NCI-H446 treated with DMSO at 0.1 percent for 48 hours (cell line): ENCODE results near the gene STAT1.

Experiments
- DNase-seq: peaks from one replicate; lab custom pipeline; 2025; lab: John Stamatoyannopoulos, UW

Gene STAT1

DNA sequence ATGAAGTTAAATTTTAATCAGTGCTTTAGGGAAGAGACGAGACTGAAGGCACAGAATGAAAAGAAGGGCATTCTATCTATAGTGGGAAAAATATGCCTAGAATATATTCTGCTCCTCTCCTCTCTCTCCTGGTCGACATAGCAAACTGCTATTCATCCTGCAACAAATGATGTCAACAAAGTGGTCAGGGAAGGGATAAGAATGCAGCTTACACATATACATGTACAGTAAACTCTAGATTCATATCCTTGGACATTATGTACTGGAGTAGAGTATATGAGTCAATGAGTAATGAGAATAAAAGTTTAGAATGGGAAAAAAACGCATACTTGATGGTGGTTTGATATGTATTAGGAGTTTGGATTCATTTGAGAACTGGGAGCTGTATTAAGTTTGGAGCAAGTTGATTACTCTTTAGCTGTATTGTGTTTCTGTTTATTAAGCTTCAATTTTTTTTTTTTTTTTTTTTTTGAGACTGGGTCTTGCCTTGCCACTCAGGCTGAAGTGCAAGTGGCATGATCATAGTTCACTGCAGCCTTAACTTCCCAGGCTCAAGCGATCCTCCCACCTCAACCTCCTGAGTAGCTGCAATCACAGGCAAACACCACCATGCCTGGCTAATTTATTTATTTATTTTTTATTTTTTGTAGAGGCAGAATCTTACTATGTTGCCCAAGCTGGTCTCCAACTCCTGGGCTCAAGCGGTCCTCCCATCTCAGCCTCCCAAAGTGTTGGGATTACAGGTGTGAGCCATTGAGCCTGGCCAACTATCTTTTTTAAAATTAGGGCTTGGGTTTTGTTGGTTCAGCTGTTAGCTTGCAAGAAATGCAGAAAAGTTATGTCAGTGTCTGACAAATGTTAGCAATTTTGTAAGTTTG, 53.8 kb downstream of the STAT1 start:
- DNase-seq: no peak

DNA sequence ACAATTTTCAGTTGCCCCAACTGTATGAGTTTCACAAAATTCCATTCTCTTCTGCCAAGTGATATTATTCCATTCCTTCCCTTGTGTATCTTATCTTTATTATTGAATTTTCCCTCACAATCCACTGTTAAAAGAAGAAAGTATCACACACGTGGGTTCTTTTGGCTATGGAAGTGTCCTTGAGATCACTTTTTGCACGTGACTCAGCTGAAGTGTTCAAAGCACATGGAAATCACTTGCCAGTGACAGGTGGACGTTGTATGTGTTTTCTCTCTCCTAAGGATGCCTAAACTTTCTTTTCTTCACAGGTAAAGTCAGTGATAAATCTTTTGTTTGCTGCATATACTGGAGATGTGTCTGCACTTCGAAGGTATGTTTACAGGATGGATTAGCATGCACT, 60.7 kb downstream of the STAT1 start:
- DNase-seq: no peak

DNA sequence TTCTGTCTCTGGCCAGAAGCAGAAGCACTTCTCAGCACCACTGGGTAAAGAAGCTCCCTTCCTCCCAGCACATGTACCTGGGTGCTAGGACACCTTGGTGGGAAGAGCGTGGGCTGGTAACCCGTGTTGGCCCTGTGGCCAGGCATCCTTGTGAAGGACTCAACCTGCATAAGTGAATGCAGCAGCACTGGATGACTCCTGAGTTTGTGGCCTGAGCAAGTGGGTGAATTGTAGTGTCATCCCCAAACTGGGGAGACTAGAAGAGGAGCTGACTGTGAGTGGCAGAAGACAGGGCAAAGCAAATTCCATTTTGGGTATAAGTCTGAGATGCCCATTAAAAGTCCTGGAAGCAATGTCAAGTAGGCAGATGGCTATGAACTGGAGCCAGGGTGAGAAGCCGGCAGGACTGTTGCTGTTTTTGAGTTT, 63.4 kb downstream of the STAT1 start:
- peak; percentile 47 for DNase-seq

DNA sequence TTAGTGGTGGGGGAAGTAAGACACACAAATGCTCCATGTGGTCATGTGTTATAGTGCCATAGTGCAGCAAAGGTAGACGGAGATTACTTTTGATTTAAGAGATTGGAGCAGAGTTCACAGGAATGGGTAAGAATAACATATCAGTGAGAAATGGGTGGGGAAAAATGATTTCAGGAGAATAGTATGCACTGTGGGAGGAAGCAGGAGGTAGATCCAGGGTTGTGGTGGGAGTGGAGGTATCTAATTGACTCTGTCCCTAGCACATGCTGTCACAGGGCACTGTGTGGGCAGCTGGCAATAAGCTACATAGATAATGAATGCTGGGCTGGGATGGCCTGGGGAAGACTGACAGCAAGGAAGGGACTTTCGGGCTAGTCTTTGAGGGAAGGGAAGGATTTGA, 65.3 kb downstream of the STAT1 start:
- no peak for DNase-seq

DNA sequence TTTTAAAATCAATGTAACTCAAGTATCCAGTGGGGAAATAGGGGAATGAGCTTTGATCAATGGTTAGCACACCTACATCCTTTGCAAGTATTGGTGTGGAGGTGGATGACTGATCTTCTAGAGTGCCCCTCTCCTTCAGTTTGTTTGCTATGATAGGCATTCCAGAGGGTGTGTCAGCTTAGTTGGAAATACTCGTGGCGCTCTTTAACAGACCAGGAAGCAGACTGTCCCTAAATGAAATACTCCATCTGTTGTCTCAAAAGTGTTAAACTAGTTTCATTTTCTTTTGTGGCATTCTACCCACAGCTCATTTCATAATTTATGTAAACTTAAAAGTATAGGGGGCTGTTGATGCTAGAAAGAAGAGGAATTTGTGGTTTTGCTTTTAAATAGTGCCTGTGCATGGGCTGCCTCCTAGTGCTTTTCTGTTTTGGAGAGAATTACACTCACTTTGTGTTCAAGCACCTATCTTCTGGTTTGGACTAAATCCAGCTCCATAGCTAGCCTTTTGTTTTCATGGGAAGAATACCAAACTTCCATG, 66.2 kb downstream of the STAT1 start:
- DNase-seq: peak; percentile 42

DNA sequence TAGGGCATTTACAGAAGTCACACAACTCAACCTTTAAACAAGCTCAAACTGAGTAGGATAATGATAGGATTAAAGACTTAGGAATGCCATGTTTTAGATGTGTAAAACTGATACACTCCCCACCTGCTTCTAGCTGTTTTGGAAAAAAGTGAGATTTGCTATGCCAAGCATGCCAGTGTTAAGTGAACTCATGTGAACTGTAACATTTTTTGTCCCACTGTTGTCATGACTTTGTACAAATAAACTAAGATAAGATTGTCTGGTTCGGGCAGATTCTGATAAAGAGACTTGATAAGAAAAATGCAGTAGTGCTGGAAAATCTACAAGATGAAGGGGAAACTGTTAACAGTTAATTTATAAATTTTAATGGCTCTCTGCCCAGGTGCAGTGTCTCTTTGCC, 66.8 kb downstream of the STAT1 start:
- no peak for DNase-seq

DNA sequence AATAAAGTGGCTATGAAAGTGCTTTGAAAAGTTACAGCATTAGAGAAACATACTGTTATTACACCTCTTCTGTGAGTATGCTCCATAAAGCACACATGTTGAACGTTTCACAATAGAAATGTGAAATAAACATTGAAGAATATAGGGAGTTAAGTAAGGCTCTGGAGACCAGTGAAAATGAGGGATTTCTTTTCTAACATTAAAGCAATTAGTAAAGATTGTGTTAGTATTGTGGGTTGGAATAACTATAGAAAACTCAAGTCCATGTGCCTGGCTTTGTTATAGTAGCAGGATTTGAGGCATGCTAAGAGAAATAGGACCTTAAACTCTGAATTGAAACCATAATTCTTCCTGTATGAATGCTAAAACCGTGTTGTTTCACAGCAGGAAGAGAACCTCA, 70.3 kb downstream of the STAT1 start:
- no peak for DNase-seq

DNA sequence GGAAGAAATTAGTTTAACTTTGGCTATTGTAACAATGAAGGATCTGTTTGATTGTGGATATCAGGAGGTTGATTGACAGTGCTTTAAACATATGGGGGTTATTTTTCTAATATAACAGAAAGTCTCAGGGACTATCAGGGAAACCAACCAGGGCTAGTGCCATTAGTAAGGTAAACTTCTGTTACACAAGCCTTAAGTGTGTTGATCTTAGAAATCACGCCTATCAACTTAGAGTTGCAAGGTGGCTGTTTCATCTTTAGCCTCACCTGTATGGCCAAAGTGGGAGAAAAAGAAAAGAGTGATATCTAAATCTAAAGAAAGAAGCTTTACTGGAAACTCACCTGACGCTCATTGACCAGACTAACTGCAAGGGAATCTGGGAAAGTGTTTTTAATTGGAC, 71.3 kb downstream of the STAT1 start:
- no peak for DNase-seq

DNA sequence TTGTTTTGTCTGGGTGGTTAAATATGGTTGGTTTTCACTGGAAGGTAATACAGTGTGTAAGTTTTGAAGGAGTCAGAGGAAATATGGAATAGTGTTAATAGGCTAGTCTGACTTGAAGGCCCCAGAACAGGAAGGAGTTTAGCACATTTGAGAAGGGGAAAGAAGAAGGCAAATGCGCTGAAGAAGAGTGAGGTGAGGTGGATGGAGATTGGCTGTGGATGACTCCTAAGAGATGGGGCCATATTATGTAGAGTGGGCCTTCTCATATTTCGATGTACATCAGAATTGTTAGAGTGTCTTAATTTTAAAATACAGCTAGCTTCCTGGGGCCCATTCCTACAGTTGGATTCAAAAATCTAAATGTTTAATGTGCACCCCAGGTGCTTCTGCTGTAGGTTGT, 72.4 kb downstream of the STAT1 start:
- DNase-seq: no peak

DNA sequence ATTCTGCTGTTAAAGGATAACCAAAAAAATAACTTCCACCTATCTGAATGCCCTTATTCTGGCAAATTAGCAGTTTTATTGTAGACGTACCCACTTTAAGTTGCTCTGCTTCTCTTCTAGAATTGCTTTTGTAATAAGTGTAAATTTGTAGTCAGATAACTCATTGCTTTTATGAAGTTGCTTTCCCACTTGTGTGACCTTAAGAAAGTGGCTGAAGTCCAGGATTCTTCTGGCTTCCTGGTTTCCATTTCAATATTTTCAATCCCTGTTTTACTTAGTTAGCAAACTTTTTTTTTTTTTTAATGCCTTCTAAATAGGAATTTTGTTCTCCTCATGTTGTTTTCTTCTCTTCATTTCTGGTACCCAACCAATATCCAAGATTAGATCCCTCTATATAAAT, 73.5 kb downstream of the STAT1 start:
- DNase-seq: no peak

DNA sequence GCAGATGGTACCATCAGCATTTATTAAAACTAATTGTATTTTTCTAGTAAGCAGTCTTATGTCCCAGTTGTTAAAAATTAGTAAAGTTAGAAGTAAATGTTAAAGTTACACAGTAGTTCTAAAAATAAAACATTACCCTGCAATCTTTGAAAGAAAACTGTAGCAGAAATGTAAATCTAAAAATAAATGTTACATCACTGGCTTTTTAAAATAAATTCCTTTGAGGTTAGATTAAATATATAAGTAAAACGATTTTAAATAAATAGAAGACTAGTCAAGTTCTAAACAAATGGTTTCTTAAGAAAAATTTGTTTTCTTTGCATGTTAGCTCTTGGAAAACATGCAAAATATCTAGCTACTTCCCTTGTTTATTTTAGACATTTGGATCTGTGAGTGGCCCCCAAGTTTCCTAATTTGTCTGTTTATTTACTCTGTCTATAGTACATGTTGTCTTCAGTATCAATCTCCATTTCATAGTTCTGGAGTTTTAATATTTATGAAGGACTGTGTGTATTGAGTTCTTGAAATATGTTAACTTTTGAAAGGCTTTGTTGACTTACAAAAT, 75.1 kb downstream of the STAT1 start:
- DNase-seq: no peak

DNA sequence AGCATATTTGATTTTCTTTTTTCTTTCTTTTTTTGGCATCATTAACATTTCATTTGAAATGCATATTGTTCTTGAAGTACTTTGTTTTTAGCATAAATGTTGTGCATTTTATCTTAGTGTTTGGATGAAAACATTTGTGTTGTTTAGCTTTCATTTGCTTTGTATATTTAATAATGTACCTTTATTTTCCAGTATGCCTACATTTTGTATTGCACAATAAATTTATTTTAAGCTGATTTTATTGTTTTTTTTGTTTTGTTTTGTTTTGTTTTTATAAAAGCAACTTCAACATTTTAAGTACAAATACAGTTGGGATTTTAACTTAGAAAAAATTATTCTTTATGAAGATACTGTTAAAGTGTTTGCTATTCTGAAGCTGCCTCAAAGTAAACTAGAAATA, 78.9 kb downstream of the STAT1 start:
- no peak for DNase-seq

DNA sequence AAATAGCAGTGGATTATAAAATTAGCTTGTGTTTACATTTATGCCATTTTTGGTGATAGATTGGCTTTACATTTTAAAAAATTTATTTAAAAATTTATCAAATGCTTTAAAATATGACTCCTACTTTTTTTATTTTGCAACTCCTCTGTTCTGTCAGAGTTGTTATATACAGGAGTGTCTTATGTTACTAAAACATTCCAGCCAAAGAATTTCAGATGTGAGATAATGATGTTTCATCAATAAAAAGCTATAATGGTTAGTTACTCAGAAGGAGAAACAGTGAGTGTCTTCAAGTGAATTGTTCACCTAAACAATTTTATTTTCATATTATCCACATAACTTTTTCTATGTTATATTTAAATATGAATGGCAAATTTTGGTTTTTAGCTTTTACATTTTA, 80.6 kb downstream of the STAT1 start:
- DNase-seq: no peak

DNA sequence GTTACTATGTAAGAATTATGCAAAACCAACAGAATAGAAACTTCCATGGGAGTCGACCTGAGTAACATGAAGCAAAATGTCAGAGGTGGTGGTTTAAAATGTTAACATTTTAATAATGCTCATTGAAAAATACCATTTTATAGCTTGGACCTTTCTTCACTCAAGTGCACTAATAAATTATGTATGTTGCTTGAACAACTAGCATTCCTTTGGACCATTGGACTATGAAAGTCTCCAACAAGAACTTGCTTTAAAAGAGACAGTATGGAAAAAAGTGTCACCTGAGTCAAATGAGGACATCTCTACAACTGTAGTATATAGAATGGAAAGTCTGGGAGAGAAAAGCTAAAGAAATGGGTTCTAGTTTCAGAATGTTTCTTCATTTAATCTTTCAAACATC, 81.5 kb downstream of the STAT1 start:
- DNase-seq: no peak

DNA sequence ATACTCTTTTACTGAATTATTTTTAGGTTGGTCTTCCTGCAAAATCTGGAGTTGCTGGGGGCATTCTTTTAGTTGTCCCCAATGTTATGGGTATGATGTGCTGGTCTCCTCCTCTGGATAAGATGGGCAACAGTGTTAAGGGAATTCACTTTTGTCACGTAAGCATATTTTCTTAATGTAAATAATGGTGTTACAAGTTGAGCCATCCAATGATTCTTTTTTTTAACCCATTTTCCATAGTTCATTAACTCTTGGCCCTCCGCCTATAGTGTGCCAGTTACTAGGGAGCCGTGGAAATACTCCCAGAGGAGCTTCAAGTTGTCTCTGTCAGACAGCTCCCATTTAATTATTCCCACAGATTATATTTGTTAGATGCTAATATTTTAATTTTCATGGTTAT, 83.6 kb downstream of the STAT1 start:
- DNase-seq: peak; percentile 58

DNA sequence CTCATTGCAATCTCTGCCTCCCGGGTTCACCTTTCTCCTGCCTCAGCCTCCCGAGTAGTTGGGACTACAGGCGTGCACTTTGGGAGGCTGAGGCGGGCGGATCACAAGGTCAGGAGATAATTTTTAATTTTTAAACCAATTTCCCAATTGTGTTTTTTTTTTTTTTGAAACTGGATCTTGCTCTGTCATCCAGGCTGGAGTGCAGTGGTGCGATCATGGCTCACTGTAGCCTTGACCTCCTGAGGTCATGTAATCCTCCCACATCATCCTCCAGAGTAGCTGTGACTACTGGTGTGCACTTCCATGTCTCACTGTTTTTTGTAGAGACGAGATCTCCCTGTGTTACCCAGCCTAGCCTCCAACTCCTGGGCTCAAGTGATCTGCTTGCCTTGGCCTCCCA, 84.1 kb downstream of the STAT1 start:
- no peak for DNase-seq

DNA sequence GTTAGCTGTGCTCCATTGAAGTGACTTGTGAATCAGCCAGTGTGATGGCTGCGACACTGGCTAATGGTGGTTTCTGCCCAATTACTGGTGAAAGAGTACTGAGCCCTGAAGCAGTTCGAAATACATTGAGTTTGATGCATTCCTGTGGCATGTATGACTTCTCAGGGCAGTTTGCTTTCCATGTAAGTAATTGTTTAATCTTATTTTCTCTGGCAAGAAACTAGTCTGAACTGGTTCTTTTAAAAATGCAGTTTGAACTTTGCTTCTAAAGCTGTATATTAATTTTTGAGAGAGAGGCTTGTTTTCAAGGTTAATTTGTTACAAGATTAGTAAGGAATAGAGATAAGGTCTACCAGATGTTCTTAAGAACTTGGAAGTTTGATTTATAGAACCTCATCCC, 86.7 kb downstream of the STAT1 start:
- DNase-seq: no peak

DNA sequence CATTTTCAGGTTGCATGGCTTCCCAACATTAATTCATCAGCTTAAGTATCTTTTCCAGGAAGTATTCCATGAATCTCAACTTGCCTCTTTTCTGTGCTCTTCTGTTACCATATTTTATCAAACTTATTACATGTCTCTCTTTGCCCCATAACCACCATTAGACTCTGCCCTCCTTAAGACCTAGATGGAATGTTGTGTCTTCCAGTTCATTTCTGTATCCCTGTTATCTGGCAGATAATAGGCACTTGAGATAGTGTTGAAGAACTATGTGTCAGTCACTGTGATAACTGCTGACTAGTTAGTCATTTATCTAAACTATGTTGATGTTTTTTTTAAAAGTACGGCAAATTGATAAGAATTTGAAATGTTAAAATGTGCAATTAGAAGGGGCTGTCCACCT, 91.6 kb downstream of the STAT1 start:
- no peak for DNase-seq

DNA sequence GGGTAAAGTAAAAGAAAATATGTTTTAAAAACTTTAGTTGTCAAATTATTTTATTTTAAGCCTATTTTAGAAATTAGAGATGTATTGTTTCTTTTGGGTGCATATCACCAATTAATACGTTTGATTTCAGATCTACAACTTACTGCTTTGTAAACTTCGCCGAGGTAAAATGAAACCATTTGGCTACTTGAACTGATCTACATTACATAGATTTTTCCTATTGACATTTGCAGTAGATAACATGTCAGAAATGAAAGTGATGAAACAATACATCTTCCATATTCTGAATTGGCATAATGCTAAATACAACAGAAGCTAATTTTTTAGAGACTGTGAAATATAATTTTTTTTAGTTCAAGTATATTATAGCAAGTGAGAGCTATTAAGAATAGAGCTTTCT, 93.9 kb downstream of the STAT1 start:
- DNase-seq: no peak
